GM18511 (cell line): Measurements from ENCODE around the gene ALOX12B.
"Not testable (repeated sequence)": the region's sequence is repeated elsewhere in the genome, so short reads cannot be mapped to it uniquely, and the experiment has no call there.

Source experiments
- ATAC-seq: cut with Tn5 transposase; IDR thresholded peaks from one replicate; pipeline ENCODE4 v1.9.1; 2021; ENCODE audit warnings: mild to moderate bottlenecking, moderate library complexity; ENCODE audit not compliant: unreplicated experiment

The ALOX12B gene

DNA sequence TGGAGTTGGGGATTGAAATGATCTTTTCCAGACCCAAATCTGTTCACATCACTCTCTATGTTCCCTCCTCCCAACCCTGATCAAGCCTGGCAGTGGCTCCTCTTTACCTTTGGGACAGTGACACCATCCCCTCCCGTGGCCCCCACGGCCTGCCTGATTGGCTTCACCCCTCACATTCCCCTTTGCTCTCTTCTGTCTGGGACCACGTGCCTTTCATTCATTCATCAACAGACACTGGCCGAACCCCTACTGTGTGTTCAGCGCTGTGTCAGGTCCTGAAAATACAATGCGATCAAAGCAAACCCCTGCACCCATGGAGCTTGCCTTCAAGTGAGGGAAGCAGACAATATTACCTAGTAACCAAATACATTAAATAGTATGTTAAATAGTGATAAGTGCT lies 2.2 kb upstream of the ALOX12B start:
- ATAC-seq = no peak

DNA sequence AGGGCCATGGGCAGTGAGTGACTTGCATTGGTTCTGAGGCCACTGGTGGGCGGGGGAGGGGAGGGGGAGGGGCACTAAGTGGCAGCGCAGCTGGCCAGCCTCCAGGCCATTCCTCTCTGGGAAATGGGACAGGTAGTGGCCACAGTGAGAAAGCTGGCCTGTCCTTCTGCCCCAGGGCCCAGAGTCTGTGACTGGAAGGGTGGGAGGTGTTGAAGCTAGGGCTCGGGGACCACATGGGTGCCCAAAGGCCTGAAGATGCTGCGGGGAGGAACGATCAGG lies 375 bp upstream of the ALOX12B start:
- ATAC-seq = no peak

DNA sequence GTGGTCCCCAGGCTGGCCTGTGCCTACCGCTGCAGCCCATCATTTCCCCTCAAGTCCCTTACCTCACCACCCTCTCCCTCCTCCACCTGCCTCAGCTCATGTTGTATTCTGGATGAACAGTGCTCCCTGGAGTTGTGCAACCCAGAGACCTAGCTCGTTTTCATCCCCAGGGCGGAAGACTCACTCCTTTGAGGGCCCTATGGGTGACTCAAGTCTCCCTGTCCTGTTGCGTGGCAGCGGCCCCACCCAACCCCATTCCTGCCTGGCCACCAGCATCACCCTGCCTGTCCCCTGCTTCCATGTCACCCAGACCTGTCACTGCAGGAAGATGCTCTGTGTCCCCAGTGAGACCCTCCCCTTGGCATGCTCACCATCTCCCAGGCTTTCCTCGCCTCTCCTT lies 3.3 kb downstream of the ALOX12B start:
- ATAC-seq = no peak

DNA sequence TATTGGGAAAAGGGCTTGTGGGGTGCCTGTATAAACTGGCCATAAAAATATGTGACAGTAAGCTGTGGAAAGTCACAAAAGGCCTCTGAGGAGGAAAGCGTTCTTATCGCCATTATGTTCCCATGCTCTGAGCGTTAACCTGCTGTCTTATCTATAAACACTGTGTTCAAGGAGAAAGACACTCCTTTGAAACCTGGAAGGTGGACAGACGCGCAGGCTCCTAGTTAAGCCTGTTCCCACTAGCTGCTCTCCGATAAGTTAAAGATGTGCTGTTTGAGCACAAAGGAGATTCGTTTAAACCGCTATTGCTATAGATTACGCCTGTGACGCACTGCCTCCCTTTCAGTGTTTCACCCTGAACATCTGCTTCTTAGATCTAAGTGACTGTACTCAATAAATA lies 5.2 kb downstream of the ALOX12B start:
- no peak for ATAC-seq

DNA sequence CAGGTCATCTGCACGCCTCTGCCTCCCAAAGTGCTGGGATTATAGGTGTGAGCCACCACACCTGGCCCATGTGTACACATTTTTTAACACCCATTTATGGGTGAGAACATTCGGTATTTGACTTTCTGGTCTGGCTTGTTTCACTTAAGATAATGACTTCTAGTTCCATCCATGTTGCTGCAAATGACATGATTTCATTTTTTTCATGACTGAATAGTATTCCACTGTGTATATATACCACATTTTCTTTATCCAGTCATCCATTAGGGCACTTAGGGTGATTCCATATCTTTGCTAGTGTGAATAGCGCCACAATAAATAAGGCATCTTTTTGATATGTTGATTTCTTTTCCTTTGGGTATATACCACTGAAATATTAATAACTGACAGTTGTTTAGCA lies 5.6 kb downstream of the ALOX12B start:
- no peak for ATAC-seq

DNA sequence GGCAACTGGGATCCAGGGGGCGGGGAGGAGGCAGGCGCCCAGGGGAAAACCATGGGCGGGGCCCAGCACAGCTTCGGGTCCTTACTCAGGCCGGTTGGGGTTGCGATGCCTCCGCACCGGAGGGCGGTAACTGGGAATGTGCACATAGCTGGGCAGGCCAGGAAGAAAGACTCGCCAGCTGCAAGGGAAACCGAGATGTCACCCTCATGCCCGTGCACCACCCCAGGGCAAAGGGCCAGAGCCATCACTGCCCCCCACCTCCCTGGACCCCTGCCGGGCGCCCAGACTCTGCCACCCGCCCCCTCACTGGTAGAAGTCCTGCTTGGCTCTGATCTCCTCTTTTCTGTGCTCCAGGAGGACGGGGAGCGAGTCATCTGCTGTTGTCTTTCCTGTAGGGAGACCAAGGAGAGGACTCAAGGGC lies 6.7 kb downstream of the ALOX12B start:
- no peak for ATAC-seq

DNA sequence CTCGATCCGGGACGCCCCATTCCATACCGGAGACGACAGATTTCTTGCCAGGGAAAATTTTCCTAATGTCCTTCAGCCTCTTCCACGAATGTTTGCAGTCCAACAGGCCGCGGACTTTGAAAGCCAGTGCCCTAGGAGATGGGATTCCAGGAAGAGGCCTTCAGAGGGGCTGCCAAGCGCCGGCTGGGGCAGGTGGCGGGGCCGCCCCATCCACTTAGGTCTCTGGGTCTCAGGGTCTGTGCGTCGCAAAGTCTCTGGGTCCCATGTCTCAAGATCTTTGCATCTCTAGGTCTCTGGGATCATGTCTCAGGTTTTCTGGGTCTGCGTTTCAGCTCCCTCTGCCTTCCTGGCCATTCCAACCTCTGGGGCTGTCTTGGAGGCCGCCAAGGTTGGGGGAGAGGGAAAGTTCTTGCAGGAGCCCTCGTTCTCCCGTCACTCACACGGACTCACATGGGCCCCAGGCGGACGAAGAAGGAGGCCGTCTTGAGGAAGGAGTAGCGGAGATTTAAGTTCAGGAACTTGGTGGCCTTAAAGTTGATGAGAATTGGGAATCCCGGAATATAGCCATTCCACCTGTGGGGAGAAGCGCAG lies 7.2 kb downstream of the ALOX12B start:
- ATAC-seq = no peak

DNA sequence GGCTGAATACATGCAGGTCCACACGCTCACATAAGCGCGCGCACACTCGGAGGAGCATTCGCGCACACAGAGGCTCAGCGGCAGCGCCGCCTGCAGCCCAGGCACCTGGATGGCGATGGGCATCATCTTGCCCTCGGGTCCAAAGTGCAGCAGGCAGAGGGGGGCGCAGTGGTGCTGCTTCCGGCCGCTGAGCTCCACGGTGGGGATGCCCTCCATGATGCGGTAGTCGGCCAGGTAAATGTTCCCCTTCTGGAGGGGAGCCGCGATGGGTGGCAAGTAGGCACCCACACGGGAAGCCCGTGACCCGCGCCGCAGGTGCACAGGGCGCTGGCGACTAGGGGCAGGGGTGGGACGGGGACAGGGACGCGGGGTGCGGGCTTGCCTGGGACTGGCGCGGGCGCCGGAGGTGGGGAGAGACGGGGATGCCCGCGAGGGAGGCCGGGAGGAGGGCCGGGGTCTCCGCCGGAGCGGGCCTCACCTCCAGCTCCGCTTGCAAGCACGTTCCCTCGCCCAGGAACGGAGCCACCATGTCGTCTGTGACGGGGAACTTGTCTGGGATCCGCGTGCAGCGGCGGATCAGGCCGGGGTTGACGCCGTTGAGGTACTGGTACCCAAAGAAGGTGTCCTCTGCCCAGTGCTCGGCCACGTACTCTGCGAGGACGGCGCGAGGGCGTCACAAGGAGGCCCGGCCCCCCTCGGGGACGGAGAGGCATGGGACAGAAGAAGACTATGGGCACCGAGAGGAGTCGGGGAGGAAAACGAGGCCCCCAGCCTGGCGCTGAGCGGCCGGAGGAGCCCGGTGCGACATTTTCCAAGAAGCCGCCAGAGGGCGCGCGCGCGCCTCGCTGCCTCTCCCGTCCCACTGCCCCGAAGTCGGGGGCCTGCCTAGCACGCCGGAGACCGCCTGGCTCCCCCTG lies 8.0 kb downstream of the ALOX12B start:
- no peak for ATAC-seq

DNA sequence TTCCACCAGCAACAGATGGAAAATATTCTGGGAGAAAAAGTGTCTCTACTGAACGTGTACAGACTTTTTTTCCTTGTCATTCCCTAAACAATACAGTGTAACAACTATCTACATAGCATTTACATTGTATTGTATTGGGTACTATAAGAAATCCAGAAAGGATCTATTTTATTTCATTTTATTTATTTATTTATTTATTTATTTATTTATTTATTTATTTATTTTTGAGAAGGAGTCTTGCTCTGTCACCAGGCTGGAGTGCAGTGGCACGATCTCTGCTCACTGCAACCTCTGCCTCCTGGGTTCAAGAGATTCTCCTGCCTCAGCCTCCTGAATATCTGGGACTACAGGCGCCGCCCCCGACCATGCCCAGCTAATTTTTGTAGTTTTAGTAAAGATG lies 9.6 kb downstream of the ALOX12B start:
- not testable (repeated sequence) for ATAC-seq

DNA sequence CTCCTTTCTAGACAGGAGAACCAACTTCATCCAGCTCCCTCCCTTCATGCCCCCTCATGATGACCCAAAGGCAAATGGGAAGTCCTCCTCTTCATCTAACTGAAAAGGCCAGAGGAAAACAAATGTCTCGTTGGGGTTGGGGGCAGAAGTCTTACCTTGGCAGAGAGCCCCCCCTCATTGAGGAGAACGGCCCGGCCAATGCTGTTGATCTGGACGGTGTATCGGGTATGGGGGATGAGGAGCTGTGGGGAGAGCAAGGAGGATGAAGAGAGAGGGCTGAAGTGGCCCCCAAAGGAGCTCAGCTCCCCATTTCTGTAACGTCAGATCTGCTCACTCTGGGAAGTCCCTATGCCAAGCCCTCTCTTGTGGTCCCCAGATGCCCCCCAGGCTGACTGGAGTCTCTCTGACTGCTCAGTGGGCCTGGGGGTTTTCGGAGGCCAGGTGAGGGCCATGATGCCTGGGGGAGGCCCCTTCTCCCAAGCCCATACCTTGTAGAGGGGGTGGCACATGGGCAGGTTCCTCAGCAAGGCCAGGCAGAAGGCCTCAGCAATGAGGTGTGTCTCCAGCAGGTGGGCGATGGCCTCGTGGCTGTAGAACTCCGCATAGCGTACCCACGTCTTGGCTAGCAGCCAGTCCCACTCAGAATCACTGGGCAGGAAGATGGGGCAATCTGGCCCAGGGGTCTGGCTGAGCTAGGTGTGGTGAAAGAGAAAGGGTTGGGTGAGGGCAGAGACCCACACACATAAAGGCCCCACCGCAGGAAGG lies 10.8 kb downstream of the ALOX12B start:
- no peak for ATAC-seq

DNA sequence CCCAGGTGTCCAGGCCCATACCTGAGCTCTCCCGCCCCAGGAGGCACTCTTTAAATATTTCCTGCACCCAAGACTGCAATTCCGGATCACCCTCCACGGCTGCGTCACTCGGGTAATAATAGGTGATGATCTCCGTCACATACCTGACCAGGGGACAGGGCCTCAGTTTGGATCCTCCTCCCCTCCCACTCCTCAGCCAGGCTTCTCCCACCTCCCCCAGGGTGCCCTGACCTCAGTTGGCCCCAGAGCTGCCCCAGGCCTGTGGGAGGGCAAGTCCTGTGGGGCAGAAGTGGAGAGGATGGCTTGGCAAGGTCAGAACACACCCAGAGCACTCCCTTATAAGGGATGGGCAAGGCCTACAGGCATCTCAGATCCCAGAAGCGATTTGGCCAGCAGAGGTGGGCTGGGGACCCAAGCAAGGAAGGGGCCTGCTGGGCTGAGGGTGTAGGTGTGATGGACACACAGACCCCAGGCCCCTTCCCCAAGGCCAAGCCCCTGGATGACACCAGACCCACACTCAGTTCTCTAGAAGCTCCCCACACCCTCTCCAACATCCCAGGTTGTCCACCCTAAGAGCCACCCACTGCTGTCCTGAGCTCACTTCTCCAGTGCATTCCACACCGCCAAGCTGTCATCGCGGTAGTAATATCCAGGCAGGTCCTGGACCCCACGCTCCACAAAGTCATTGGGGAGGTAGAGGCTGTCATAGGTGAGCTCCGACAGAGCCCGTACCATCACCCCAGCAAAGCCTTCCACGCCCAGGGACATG lies 11.8 kb downstream of the ALOX12B start:
- ATAC-seq = no peak

DNA sequence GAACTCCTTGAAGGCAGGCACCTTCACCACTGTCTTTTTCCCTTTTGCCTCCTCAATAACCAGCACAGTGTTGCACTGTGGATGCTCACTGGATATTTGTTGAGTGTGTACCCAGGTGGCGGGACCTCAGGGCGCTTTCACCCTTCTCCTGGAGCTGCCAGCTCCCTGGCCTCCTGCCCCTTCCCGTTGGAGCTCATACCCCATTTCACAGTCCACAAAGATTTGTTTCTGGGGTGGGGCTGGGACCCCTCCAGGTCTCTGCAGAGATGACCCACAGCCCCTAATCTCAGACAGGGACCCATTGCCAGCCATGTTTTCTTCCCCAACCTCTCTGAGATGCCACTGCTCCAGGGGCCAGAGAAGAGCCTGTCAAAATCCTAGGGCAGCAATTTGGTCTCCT lies 12.4 kb downstream of the ALOX12B start:
- no peak for ATAC-seq

DNA sequence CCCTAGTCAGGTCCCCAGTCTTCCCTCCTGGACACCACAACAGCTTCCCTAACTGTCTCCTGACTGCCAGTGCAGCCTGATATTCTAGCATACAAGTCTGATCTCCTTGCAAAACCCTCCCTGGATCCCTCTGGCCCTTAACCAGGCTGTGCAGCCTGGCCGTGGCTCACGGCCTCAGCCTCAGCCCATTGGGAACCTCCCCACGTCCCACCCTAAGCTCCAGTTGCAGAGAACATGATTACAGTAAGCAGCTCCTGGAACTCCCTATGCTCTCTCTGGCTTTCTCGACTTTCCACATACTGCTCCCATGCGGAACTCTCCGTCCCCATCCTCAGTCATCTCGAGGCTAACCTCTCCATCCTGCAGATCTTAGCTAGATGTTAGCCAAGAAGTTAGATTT lies 13.0 kb downstream of the ALOX12B start:
- ATAC-seq = no peak

DNA sequence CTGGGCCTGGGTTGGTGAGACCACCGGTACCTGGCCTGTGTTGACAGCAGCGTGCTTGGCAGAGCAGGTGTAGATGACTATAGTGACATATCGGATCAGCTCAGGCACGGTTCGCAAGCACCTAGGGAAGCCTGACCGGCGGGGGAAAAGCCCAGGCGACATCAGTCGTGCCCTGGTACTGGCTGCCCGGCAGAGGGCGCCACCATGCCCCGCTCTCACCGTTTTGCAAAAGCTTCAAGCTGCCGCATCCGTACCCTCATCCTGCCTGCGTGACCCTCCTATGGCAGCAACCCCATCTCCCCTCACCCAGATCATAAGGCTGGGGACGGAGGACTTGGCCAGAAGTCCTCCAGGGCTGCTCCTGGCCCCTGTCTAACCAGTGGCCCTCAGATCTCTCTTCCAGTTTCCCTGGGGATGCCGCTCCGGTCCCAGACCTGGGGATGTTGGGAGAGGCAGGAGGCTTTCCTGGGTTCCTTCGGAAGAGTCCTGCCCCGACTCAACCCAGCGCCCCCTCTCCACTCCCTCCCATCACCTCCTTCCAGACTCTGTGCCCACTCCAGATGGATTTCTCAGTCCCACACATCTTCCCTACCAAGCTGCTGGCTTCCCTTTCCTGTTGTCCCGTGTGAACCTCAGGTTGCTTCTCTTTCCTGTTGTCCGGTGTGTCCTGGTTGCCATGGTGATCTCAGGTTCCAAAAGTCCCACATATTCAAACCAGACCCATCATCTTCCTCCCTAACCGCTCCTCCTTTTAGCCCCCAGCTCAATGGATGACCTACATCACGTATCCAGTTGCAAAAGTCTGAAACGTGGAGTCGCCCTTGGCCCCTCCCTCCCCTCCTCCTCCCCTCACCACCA lies 13.7 kb downstream of the ALOX12B start:
- no peak for ATAC-seq

DNA sequence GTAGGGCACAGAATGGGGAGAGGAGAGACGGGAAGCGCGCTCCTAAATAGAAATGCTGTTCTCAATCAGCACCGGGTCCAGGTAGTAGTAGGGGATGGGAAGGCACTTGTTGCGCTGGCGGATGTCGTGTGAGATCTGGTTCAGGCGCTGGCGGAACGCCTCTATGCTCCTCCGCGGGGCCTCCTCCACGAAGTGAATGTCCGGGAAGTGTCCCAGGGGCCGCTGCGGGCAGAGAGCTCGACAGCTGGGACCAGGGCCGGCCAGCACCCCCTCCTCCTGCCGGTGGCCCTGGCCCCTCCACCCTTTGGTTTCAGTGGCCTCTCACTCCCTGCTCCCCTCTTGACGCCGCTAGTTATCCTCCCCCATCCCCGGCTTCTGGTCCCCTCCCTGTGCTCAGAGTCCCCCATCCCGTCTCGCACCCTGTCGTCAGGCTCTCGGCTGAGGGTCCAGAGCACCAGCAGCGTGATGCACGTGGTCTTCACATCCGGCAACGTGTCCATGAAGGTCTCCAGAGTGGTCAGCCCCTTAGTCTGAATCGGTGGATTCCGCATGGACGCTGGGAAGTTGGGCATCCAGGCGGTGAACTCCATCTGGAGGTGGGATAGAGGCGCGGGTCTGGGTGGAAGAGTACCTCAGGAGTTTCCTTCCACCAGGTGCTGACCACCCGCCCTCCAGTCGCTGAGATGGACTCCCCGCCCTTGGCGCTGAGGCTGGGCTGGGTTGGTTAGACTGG lies 14.6 kb downstream of the ALOX12B start:
- no peak for ATAC-seq

DNA sequence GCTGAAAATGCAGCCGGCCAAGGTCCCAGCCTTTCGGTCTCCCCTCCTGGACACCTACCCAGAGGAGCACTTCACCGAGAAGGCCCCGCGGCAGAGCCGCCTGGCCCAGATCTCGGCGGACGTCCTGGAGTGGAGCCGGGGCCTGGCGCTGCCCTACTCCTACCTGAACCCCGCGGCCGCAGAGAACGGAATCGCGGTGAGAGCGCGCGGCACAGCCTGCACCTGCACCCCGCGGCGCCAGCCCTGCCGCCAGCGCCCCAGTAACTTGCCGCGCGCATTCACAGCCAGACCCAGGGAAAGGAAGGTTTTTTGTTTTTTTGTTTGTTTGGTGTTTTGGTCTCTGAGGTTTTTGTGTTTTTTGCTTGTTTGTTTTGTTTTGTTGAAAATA lies 15.2 kb downstream of the ALOX12B start:
- ATAC-seq = no peak

DNA sequence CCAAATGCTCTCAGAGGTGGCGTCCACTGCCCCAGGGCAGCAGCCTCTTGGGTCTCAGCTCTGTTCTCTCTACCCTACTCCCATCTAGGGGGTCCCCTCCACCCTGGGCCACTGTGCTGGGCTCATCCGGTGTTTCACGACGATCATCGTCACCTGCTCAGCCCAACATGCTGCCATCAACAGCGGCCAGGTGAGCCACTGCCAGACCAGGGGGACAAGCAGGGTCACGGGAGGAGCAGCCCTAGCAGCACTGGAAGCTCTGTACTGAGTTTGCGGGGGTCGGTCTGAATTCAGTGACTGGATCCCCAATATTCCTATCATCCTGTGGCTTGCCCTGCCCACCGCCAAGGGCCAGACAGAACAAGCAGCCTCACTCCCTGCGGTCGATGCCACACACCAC lies 16.0 kb downstream of the ALOX12B start:
- no peak for ATAC-seq

DNA sequence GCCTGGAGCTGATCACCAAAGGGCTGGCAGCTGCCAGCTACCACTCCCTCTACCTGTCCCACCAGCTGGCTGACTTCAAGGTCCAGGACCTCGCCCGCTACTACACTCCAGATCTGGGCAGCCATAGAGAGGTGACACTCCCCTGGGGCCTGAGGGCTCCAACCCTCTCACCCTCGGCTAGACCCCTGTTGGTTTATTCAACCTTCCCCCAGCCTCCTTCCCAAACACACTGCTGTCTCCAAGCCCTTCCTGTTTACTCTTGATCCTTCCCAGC lies 18.0 kb downstream of the ALOX12B start:
- ATAC-seq = no peak

DNA sequence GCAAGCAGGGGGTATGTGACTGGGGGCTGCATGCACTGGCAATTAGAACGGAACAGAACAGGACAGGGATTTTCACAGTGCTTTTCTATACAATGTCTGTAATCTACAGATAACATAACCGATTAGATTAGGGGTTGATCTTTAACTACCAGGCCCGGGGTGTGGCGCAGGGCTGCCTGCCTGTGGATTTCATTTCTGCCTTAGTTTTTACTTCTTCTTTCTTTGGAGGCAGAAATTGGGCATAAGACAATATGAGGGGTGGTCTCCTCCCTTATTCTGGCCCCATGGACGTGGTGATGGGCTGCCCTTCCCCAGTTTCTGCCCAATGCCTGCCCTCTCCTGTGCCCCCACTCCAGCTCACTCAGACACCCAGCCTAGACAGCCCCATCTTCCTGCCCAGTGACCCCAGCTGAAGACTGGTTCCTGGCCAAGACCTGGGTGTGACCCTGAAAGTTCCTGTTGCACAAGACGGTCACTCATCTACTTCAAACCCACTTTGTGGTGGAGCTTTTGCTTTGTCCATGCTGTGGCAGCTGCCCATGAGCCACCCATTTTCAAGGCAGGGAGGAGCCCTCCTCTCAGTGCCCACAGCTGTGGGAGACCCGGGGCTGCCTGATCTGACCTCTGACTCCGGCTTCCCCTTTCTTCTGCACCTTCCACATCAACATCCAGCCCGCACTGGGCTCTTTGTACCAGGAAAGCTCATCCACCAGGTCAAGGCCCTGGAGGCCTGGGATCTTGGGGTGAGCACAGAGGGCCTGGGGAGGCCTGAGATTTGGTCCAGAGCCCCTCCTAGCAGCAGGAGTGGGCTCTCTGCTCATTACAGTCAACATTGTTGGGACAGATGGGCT lies 18.6 kb downstream of the ALOX12B start:
- no peak for ATAC-seq
